Right kidney (tissue), 9 donors: ENCODE measurements around the gene IER3.

ENCODE experiments used
- DNase-seq: peaks from one replicate; pipeline ENCODE4 v3.0.0-alpha.2; 2016
- long read RNA-seq, 8 donors: transcript quantifications; one replicate each; lab custom pipeline, GENCODE V29; 2026

IER3 gene, protein sequence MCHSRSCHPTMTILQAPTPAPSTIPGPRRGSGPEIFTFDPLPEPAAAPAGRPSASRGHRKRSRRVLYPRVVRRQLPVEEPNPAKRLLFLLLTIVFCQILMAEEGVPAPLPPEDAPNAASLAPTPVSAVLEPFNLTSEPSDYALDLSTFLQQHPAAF
- long read RNA-seq, donor 1, transcript IER3-202 (1 exons, 1,350 nt) = major isoform, 17 of 28 reads
- long read RNA-seq, donor 1, transcript IER3-201 (2 exons, 1,244 nt) = minor isoform, 11 of 28 reads
- long read RNA-seq, donor 1, partial matches to known transcripts = 0 of 28 reads
- long read RNA-seq, donor 1, other reads (novel, unspliced or antisense) = 0 of 28 reads
- long read RNA-seq, donor 2, transcript IER3-202 (1 exons, 1,350 nt) = major isoform, 15 of 21 reads
- long read RNA-seq, donor 2, transcript IER3-201 (2 exons, 1,244 nt) = minor isoform, 6 of 21 reads
- long read RNA-seq, donor 2, partial matches to known transcripts = 0 of 21 reads
- long read RNA-seq, donor 2, other reads (novel, unspliced or antisense) = 0 of 21 reads
- long read RNA-seq, donor 3, transcript IER3-201 (2 exons, 1,244 nt) = minor isoform, 6 of 14 reads
- long read RNA-seq, donor 3, transcript IER3-202 (1 exons, 1,350 nt) = major isoform, 8 of 14 reads
- long read RNA-seq, donor 3, partial matches to known transcripts = 0 of 14 reads
- long read RNA-seq, donor 3, other reads (novel, unspliced or antisense) = 0 of 14 reads
- long read RNA-seq, donor 4, transcript IER3-201 (2 exons, 1,244 nt) = minor isoform, 15 of 31 reads
- long read RNA-seq, donor 4, transcript IER3-202 (1 exons, 1,350 nt) = major isoform, 16 of 31 reads
- long read RNA-seq, donor 4, partial matches to known transcripts = 0 of 31 reads
- long read RNA-seq, donor 4, other reads (novel, unspliced or antisense) = 0 of 31 reads
- long read RNA-seq, donor 5, transcript IER3-202 (1 exons, 1,350 nt) = major isoform, 20 of 35 reads
- long read RNA-seq, donor 5, transcript IER3-201 (2 exons, 1,244 nt) = minor isoform, 15 of 35 reads
- long read RNA-seq, donor 5, partial matches to known transcripts = 0 of 35 reads
- long read RNA-seq, donor 5, other reads (novel, unspliced or antisense) = 0 of 35 reads
- long read RNA-seq, donor 6, transcript IER3-202 (1 exons, 1,350 nt) = major isoform, 29 of 54 reads
- long read RNA-seq, donor 6, transcript IER3-201 (2 exons, 1,244 nt) = minor isoform, 25 of 54 reads
- long read RNA-seq, donor 6, partial matches to known transcripts = 0 of 54 reads
- long read RNA-seq, donor 6, other reads (novel, unspliced or antisense) = 0 of 54 reads
- long read RNA-seq, donor 7, transcript IER3-202 (1 exons, 1,350 nt) = major isoform, 26 of 45 reads
- long read RNA-seq, donor 7, transcript IER3-201 (2 exons, 1,244 nt) = minor isoform, 19 of 45 reads
- long read RNA-seq, donor 7, partial matches to known transcripts = 0 of 45 reads
- long read RNA-seq, donor 7, other reads (novel, unspliced or antisense) = 0 of 45 reads
- long read RNA-seq, donor 8, transcript IER3-202 (1 exons, 1,350 nt) = major isoform, 16 of 27 reads
- long read RNA-seq, donor 8, transcript IER3-201 (2 exons, 1,244 nt) = minor isoform, 11 of 27 reads
- long read RNA-seq, donor 8, partial matches to known transcripts = 0 of 27 reads
- long read RNA-seq, donor 8, other reads (novel, unspliced or antisense) = 0 of 27 reads

DNA sequence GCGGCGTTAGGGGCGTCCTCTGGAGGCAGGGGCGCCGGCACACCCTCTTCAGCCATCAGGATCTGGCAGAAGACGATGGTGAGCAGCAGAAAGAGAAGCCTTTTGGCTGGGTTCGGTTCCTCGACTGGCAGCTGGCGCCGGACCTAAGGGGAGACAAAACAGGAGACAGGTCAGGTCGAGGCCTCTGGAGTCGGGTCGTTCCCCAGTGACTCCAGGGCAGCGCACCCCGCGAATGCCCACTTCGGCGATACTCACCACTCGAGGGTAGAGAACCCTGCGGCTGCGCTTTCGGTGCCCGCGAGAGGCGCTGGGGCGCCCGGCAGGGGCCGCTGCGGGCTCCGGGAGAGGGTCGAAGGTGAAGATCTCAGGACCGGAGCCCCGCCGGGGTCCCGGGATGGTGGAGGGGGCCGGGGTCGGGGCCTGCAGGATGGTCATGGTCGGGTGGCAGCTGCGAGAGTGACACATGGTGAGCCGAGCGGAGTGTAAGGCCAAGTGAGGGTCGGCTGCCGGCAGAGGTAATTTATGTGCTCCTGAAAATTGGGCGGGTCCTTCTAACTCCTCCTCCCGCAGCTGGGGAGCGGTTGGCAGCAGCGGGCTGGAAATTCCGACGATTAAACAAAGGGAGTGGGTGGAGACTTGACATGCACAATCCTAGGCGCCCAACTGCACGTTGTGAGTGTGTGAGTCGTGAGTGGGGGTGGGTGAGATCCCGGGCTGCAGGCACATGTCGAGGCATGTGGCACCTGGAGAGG lies at the start of gene IER3:
IER3 (minus strand) TSS at position 494 of the 752 bp plus-strand sequence; CDS start at position 465, 29 bp downstream.
- peak; percentile 95 for DNase-seq

DNA sequence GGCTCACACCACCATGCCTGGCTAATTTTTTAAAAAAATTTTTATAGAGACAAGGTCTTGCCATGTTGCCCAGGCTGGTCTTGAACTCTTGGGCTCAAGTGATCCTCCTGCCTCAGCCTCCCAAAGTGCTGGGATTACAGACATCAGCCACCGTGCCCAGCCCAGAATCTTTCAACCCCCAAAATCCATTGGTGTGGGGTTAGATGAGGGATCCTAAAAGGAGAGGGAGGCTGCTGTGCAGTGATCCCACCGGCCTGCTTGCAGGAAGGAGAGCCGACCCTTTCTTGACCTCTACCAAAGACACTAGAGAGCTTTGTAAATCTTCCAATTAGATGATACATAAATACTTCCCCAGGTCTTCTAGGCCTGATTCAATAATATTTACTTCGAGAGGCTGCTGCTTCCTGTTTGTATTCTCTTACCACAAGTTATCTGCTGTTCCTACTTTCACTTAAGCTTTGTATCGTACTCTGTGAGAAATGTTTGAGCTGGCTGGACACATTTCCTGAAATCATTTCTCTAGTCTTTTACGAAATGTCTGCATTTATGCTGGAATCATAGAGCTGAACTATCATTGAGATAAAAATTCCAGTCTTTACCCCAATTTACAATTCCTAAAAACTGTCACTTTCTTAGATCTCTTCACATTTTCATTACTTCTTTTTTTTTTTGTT lies 49.3 kb upstream of the IER3 start:
- DNase-seq = no peak

DNA sequence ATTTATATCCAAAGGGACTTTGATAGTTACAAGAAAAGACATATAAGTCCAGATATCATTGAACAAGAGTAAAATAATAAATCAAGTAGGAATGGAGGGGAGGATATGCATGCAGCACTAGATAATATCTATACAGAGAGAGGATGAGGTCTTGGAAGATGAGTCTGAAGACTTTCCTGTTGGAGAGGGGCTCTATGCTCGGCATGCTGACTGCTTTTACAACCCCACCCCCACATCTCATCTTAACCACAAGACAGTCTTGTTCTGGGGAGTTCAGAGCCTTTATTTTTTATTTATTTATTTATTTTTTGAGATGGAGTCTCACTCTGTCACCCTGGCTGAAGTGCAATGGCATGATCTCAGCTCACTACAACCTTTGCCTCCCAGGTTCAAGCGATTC lies 48.4 kb upstream of the IER3 start:
- DNase-seq = no peak

DNA sequence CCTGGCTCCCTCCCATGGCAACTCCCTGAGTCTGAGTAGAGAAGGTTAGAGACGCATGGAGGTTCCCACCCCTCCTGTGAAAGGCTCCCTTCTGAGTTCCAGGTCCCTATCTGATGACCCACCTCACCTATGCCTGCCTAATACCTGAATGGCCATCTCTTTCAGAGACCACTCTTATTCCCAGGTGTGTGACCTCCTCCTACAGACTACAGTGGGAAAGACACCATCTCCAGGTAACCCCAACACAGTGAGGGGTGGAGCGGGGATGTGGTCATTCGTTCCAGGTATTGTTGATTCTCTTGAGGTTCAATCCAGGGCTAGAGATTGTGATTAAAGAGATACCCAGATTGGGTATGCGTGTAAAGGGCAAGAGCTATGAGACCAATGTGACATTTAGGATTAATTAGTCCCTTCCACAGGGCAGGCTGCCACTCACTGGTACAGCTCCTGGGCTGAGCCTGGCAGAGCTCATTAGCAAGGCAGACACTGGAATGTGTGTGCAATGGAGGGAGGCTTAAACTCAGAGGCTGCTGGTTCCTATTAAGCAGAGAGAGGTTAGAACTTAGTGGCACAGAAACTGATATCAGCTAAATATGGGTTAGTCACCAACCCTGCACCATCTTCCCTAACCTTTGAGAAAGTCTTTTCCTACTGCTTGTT lies 46.5 kb upstream of the IER3 start:
- no peak for DNase-seq

DNA sequence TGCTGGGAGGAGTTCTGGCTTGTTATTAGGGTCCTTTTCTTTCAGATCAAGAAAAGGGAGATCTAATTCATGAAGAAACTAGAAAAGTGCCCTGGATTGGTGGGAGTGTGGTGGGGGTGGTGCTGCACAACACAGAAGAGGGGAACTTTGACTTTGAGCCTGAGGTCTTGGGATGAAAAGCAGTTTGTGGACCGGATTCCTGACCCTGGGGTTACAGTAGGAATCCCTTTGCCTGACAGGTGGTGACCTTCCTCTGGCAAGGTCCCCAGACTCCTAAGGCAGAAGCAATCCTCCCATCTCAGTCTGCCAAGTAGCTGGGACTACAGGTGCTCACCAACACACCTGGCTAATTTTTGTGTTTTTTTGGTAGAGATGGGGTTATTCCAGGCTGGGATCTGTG lies 45.3 kb upstream of the IER3 start:
- no peak for DNase-seq

DNA sequence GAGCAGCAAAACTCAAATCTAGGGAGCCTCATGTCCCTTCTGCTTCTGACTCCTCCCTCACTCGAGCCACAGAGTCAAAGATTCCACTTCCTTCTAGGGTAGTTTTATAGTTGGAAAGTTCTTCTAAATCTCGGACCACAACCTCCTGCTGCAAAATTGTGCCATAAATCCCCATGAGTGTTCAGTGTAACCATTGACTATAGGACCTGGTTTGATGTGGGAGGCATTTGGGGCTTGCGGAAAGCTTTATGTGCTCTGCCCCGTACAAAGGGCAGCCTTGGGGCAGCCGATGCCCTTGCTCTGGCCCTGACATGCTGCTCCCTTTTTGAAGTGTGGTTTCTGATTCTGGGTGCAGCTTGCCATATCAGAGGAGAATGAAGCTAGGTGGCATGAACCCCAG lies 43.6 kb upstream of the IER3 start:
- DNase-seq = no peak

DNA sequence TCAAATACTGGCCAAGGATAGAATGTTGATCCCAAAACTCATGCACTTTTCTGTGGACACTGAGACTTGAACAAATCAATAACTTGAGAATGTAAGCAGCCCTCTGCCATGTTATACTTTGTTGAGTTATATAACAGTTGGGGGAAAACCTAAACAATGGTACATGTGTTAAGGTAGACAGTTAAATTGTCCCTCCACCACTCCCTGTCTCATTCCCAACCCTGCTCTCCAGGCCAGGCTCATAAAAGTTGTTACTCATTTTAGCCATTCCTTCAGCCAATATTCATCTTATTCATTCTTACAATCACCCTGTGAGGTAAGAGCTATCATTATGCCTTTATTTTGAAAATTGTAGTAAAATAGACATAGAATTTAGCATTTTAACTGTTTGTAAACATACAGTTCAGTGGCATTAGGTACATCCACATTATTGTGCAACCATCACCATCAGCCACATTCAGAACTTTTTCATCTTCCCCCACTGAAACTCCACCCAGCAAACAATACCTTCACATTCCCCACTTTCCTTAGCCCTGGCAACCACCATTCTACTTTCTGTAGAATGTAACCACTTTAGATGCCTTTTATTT lies 38.2 kb upstream of the IER3 start:
- DNase-seq = no peak

DNA sequence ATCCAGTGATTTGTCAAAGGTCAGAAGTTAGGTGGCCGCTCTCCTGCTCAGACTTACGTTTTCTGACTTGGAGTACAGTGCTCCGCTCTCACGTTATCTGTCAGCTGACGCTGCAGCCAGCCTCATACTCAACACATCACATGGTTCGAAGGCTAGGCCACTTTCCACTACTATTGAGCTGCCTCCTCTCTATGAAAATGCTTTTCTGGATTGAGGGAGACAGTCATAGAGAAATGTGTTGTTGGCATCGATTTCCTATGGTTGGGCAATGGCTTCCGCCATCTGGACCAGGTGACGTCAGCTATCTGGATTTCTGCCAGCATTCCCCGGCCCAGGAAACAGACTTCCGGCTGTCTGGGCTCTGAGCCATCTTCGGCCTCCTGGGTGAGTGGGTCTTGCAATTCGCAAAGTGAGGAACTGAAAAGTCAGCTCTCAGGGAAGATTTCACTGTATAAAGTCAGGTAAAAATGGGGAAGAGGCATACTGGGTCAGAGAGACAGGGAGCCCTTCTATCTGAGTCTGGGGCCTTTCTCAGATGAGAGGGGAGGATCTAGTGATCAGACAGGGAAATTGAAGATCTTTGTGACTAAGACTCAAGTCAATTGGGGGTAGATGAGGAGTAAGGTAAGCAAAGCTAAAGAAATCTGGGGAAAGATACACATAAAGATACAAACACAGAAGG lies 37.5 kb upstream of the IER3 start:
- peak; percentile 44 for DNase-seq

DNA sequence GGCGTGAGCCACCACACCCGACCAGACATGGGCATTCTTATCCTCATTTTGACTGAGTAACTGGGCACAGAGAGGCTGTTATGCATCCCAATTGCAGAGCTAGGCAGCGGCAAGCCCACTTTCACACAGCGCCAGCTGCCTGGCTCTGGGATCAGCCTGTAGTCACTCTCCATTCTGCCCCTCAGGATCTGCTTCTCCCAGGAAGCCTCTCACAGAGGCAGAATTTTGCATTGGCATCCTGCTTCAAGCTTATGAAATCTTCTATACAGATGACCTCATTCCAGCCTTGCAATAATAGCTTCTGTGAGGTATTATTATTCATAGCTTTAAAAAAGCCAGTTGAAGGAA lies 37.0 kb upstream of the IER3 start:
- no peak for DNase-seq

DNA sequence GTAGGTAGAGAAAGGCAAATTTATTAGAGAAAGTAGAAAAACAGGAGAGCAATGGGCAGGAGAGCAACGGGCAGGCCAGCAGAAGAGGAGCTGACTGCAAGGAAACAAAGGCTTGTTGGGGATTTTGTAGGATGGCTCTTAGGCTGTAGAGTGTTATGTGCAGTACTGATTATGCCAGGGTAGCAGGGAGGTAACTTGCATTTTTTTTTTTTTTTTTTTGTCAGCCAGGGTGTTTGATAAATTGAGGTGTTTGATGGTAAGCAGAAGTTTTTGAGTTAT lies 36.2 kb upstream of the IER3 start:
- DNase-seq = no peak

DNA sequence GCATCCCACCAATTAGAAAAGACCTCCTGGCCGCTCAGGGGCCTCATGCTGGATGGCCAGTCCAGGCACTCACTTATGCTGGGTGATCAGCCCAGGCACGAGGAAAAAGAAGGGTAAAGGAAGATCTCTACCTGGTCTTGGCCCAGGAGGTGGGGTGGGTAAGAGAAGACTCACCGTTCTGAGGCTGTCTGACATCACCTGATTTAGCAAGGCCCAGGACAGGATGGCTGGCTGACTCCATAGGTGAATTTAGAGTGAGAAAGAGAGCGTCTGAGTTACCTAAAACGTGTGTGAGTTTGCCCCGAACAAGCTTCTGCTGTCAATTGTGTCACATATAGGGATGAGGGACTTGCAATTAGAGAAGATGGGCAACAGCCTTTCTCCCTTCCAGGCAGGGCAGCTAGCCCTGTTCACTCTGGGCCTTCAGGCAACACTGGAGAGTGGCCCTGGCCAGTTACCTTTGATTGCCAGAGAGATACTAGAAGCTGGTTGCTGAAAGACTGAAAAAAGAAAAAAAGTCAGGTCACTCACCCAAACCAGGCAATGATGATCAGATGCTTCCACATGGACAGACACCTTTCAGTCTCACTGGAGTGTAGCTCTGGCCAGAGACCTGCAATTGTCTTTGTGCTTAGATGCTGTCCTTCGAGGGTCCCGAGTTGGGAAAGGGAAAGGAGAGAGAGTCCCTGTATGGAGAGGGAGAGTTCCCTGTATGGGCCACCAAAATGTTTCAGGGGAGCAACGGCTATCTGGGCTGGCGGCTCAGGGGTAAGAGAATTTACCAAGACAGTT lies 35.7 kb upstream of the IER3 start:
- no peak for DNase-seq

DNA sequence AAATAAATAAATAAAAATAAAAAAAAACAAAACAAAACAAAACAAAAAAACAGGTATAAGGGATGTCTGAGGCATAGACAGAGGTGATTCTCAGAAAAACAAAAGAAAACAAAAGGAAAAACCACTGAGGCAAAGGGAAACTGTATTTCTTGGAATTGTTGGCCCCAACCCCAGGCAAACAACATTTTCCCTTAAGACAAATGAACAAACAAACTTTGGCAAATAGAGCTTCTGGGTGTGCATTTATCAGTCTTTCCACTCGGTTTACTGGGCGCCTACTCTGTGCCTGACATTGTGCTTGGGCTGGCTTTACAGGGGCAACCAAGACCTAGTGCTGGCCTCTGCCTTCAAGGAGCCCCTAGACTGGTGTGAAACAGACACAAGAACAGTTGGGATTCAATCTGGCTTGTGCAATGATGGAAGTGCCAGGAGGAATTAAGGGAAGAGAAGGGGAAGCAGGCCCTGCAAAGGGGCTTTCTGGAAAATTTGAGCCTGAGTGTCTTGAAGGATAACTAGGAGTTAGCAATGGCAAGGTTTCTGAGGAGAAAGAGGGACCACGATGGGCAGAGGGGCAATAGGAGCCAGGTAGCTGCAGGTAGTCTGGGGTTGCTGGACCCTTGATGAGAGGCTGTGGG lies 33.8 kb upstream of the IER3 start:
- DNase-seq = no peak

DNA sequence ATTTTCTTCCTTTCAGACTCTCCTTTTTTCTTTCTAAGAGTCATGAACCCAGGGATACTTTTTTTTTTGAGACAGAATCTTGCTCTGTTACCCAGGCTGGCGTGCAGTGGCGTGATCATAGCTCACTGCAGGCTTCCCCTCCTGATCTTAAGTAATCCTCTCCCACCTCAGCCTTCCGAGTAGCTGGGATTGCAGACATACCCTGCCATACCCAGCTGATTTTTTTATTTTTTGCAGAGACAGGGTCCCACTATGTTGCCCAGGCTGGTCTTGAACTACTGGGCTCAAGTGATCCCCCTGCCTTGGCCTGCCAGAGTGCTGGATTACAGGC lies 32.8 kb upstream of the IER3 start:
- no peak for DNase-seq

DNA sequence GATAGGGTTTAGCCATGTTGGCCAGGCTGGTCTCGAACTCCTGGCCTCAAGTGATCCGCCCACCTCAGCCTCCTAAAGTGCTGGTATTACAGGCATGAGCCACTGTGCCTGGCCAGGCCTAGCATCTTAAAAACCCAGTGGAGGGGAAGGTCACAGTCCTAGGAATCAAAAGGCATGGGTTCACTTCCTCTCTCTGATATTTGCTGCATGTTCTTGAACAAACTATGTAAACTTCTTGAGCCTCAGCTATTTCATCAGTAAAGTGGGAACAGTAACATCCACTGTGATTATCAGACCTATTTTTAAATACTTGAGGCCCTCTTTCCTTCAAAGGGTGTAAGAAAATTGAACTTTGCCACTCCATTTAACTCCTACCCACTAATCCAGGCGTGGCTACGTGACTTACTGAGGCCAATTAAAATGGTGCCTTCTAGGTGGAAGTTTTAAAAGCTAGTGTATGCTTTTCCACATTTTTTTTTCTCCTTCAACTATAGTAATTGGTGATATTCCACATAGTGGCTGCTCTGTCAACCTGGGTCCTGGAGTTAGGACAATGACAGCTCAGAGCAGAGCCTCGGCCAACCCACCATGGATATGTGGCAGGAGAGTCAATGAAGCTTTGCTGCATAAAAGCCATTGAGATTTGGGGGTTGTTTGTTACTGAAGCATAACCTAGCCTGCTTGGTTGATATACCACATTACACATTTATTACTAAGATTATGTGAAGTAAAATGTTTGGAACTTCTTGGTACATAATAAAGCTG lies 32.2 kb upstream of the IER3 start:
- DNase-seq = no peak

DNA sequence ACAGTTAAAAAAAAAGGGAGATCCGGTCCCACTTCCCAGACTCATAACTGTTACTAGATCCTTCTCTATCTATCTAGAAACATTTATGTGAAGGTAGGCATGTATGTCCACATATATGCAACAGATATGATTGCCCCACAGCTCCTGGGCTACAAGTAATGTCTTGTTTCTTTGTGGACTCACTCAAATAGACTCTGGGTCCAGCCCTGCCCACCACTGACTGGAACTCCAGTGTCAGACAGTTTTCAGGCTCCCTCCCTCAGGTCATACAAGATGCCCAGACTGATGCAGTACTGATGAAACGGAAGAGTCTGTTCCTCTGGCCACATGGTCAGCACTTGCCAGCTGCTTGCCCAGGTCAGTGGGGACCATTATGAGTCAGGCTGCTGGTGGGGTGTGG lies 30.8 kb upstream of the IER3 start:
- DNase-seq = no peak

DNA sequence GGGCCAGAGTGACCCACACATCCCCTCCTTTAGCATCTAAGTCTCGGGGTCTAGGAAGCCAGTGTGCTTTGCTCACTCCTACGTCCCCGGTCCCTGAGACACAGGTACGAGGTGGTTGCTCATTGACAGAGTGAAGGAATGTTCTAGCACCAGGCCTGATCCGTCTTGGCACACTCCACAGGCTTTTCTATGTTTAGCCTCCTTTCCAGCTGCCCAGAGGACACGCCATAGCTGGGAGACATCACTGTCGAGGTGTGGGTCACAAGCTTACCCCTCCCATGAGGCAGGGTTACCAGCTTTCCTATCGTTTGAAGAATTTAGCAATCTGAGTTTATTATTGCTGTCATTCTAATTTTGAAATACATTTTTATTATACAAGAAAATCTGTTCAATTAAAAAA lies 30.4 kb upstream of the IER3 start:
- DNase-seq = no peak

DNA sequence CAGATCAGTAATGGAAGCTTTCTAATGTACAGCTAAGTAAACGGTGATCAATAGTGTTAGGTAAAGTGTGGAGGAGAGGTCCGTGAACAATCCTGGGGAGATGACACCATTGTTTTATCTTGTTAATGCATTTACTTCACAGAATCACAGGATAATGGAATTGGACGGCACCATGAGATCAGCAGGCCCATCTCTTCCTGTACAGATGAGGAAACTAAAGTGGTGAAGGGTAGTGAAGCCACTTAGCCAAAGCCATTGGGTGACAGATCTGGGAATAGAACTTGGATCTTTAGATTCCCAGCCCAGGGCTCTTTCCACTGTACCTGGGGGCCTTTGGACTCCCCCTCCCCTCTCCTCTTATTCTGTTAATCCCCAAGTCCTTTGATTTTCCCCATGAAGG lies 26.2 kb upstream of the IER3 start:
- no peak for DNase-seq
